Right lobe of liver (tissue), 6 donors: ENCODE data around the gene LRTM2. TPM values are rescaled to one million over a fixed set of nuclear protein-coding genes. Genes with fewer than 3 reads are reported as not detected.

ENCODE experiments used
- ATAC-seq, 4 donors: fragments of 200-7000 bp; cut with Tn5 transposase; one replicate each; pipeline ENCODE4 v1.9.1; 2020; ENCODE audit warnings: mild to moderate bottlenecking in 4 of 4, moderate library complexity in 4 of 4
- DNase-seq, 3 donors: peaks; one replicate each; pipeline ENCODE4 v3.0.0-alpha.2; 2020
- H3K27ac ChIP-seq, 3 donors: fragments of 200-600 bp; one replicate each; pipeline ENCODE4 v1.8.0; 2022
- H3K27me3 ChIP-seq, 2 donors: fragments of 200-600 bp; one replicate each; pipeline ENCODE4 v1.8.0; 2022
- H3K36me3 ChIP-seq, 4 donors: fragments of 200-600 bp; sonication (generic) in 1 of 4; one replicate each; pipeline versions ENCODE4 v1.5.1 to v1.8.0; 2017 to 2022; ENCODE audit warnings: control low read depth in 1 of 4
- H3K4me1 ChIP-seq, 4 donors: fragments of 200-600 bp; sonication (generic) in 1 of 4; one replicate each; pipeline versions ENCODE4 v1.5.1 to v1.8.0; 2017 to 2022; ENCODE audit warnings: control low read depth in 1 of 4
- H3K4me3 ChIP-seq, 3 donors: fragments of 200-600 bp; one replicate each; pipeline ENCODE4 v1.8.0; 2022
- H3K9me3 ChIP-seq, 4 donors: fragments of 200-600 bp; sonication (generic) in 1 of 4; one replicate each; pipeline versions ENCODE4 v1.5.1 to v1.8.0; 2017 to 2022; ENCODE audit warnings: control low read depth in 1 of 4
- POLR2A ChIP-seq: fragments of 450-650 bp; IDR thresholded peaks from one replicate; pipeline ENCODE4 v1.6.1; 2017; ENCODE audit warnings: antibody characterized with exemption, mild to moderate bottlenecking
- whole genome bisulfite sequencing: methylation state at CpG from one replicate; pipeline ENCODE4 v1.1.6; 2018; ENCODE audit warnings: low coverage, low lambda C conversion rate; ENCODE audit not compliant: insufficient coverage; ENCODE audit errors: missing lambda C conversion rate; 5-methylcytosine and 5-hydroxymethylcytosine counted together
- intact Hi-C, 2 donors: fragments of 100-400 bp; cut with DNase I; formaldehyde crosslinking; loops; one replicate each; pipeline versions ENCODE4 v1.11.2 to v1.14.1; 2022
- total RNA-seq, 6 experiments: library from RNA; depleted of rRNA in 2 of 6; stranded (reverse); fragments of >200 nt in 2 of 6; fragmentation: NEBNext Ultra II Directional in 3 of 6; extraction: Animal tissue kit (Norgen Biotek cat#: 25700) in 3 of 6; gene quantifications; one replicate each; pipeline versions ENCODE4 v1.1.0 to v1.2.4, GENCODE V29; 2016 to 2023
- TF ChIP-seq, protein P1 (sequence below), 4 donors: fragments of 200-600 bp in 3 of 4; fragments of 450-650 bp in 1 of 4; IDR thresholded peaks; one replicate each; pipeline versions ENCODE4 v1.5.1 to v1.8.0; 2016 to 2022; ENCODE audit warnings: antibody characterized with exemption in 4 of 4, mild to moderate bottlenecking in 2 of 4
- donor health status: DM: no; HTN: yes; CAD: no.
- donor health status: DM: no; HTN: no; CAD: no.
- donor health status: DM: no; HTN: no; CAD: no.
- donor health status: DM: no; HTN: yes; CAD: no.
- donor health status: DM: no; HTN: yes; CAD: no.

The LRTM2 gene
- total RNA-seq, 6 experiments from 2014 or later, result not detected

- no peak for ATAC-seq
- Histone ChIP-seq H3K9me3 (no peaks in the 10 kb centered on the region), H3K4me1 (no peaks in the 10 kb centered on the region), H3K36me3 (no peaks in the 10 kb centered on the region), H3K27me3 (no peaks in the 10 kb centered on the region), H3K27ac (no peak overlapping the region), H3K4me3 (no peak overlapping the region)
- DNase-seq, result peak in 1 of 3 donors; percentile 33
- intact Hi-C loops, result no loop called here
- WGBS, result 43% methylated on average over 5 of the region's 7 CpGs
- TF ChIP-seq, protein P1, sequence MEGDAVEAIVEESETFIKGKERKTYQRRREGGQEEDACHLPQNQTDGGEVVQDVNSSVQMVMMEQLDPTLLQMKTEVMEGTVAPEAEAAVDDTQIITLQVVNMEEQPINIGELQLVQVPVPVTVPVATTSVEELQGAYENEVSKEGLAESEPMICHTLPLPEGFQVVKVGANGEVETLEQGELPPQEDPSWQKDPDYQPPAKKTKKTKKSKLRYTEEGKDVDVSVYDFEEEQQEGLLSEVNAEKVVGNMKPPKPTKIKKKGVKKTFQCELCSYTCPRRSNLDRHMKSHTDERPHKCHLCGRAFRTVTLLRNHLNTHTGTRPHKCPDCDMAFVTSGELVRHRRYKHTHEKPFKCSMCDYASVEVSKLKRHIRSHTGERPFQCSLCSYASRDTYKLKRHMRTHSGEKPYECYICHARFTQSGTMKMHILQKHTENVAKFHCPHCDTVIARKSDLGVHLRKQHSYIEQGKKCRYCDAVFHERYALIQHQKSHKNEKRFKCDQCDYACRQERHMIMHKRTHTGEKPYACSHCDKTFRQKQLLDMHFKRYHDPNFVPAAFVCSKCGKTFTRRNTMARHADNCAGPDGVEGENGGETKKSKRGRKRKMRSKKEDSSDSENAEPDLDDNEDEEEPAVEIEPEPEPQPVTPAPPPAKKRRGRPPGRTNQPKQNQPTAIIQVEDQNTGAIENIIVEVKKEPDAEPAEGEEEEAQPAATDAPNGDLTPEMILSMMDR (IDR thresholded peaks at IDR 0.05), result no peak
- no peak for TF ChIP-seq POLR2A
These were observed 39.3 kb downstream of the LRTM2 start for GRCh38 chr12:1859643-1860042.

- DNase-seq (no peak), ATAC-seq (no peak)
- H3K4me1 ChIP-seq, result no peaks in the 10 kb centered on the region
- intact Hi-C loops, result no loop called here
- no peak overlapping the region for H3K27ac ChIP-seq
- no peaks in the 10 kb centered on the region for H3K27me3 ChIP-seq
- H3K36me3 ChIP-seq, result no peaks in the 10 kb centered on the region
- TF ChIP-seq POLR2A, result no peak
- TF ChIP-seq, protein P1 (IDR thresholded peaks at IDR 0.05), result no peak
- H3K4me3 ChIP-seq, result no peak overlapping the region
- H3K9me3 ChIP-seq, result no peaks in the 10 kb centered on the region
These were observed 42.6 kb downstream of the LRTM2 start for GRCh38 chr12:1862973-1863372.

- TF ChIP-seq, protein P1 (IDR thresholded peaks at IDR 0.05), result no peak
- TF ChIP-seq POLR2A, result no peak
- ATAC-seq, result no peak
- H3K27me3 ChIP-seq, result no peaks in the 10 kb centered on the region
- no peak overlapping the region for H3K27ac ChIP-seq
- DNase-seq, result peak in 1 of 3 donors; percentile 22
- no peaks in the 10 kb centered on the region for H3K36me3 ChIP-seq
- no peaks in the 10 kb centered on the region for H3K4me1 ChIP-seq
- intact Hi-C loops, result no loop called here
- H3K9me3 ChIP-seq, result no peaks in the 10 kb centered on the region
- 75% methylated on average over 15 of the region's 16 CpGs for WGBS
- H3K4me3 ChIP-seq, result no peak overlapping the region
These were observed 43.5 kb downstream of the LRTM2 start for GRCh38 chr12:1863823-1864222.

GRCh38 chr12:1864456-1864855 is 44.1 kb downstream of the LRTM2 start:
- ATAC-seq (no peak), DNase-seq (peak in 1 of 3 donors; percentile 34)
- 14% methylated on average over 1 of the region's 27 CpGs for WGBS
- H3K36me3 ChIP-seq, result no peaks in the 10 kb centered on the region
- no peaks in the 10 kb centered on the region for H3K9me3 ChIP-seq
- no peaks in the 10 kb centered on the region for H3K27me3 ChIP-seq
- TF ChIP-seq, protein P1 (IDR thresholded peaks at IDR 0.05), result no peak
- TF ChIP-seq POLR2A, result no peak
- no peak overlapping the region for H3K4me3 ChIP-seq
- no peak overlapping the region for H3K27ac ChIP-seq
- no peaks in the 10 kb centered on the region for H3K4me1 ChIP-seq
- intact Hi-C loops, result no loop called here

DNA sequence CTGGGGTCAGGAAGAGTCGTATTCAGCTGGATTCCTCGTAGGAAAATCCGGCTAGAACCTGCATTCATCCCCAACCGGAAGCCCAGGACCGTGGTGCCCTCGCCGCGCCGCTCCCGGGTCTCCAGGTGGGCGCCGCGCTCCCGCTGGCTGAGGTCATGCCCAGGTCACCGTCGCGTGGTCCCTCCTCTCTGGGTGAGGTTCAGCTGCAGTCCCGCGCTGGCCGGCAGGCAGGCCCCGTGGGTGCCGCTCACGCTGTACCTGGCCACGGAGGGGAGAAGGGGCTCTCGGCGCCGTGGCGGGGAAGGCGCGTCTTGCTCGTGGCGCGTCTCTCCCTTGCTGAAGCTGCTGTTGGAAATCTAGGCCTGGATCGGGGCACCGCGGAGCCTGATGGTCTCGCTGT is 44.5 kb downstream of the LRTM2 start:
- 73% methylated on average over 2 of the region's 37 CpGs for WGBS
- no peaks in the 10 kb centered on the region for H3K4me1 ChIP-seq
- H3K27ac ChIP-seq, result no peak overlapping the region
- DNase-seq, result peak in 1 of 3 donors; percentile 38
- H3K36me3 ChIP-seq, result no peaks in the 10 kb centered on the region
- no peaks in the 10 kb centered on the region for H3K27me3 ChIP-seq
- no peaks in the 10 kb centered on the region for H3K9me3 ChIP-seq
- intact Hi-C loops, result no loop called here
- TF ChIP-seq, protein P1 (IDR thresholded peaks at IDR 0.05), result no peak
- no peak for TF ChIP-seq POLR2A
- no peak for ATAC-seq
- no peak overlapping the region for H3K4me3 ChIP-seq
